Measurements from ENCODE around the gene CCR6.

CCR6 gene

DNA sequence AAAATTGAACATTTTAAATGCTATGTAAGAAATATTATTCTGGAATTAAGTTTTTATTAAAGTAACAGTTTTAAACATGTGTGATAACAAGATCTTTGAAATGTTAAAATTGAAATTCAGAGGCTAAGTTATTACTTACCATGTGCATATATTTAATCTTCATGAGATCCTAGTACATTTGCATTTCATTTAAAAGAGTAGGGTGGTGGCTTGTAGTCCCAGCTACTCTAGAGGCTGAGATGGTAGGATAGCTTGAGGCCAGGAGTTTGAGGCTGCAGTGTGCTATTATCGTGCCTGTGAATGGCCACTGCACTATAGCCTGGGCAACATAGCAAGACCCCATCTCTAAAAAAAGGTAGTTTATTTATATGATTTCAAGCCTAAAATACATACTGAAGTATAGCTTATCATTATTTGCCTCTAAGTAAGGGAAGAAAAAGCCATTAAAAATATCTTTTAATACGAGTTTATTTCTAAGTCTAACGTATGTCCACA, 3.0 kb downstream of the CCR6 start:
- TF ChIP-seq, protein P1, sequence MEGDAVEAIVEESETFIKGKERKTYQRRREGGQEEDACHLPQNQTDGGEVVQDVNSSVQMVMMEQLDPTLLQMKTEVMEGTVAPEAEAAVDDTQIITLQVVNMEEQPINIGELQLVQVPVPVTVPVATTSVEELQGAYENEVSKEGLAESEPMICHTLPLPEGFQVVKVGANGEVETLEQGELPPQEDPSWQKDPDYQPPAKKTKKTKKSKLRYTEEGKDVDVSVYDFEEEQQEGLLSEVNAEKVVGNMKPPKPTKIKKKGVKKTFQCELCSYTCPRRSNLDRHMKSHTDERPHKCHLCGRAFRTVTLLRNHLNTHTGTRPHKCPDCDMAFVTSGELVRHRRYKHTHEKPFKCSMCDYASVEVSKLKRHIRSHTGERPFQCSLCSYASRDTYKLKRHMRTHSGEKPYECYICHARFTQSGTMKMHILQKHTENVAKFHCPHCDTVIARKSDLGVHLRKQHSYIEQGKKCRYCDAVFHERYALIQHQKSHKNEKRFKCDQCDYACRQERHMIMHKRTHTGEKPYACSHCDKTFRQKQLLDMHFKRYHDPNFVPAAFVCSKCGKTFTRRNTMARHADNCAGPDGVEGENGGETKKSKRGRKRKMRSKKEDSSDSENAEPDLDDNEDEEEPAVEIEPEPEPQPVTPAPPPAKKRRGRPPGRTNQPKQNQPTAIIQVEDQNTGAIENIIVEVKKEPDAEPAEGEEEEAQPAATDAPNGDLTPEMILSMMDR (IDR thresholded peaks at IDR 0.05; ENCODE audit: low read length, missing control alignments) = no peak
- no peak overlapping the region for H3K4me3 ChIP-seq (replicated peaks; ENCODE audit: low read depth, low read length)
- no peak for DNase-seq (ENCODE audit: low read depth)

DNA sequence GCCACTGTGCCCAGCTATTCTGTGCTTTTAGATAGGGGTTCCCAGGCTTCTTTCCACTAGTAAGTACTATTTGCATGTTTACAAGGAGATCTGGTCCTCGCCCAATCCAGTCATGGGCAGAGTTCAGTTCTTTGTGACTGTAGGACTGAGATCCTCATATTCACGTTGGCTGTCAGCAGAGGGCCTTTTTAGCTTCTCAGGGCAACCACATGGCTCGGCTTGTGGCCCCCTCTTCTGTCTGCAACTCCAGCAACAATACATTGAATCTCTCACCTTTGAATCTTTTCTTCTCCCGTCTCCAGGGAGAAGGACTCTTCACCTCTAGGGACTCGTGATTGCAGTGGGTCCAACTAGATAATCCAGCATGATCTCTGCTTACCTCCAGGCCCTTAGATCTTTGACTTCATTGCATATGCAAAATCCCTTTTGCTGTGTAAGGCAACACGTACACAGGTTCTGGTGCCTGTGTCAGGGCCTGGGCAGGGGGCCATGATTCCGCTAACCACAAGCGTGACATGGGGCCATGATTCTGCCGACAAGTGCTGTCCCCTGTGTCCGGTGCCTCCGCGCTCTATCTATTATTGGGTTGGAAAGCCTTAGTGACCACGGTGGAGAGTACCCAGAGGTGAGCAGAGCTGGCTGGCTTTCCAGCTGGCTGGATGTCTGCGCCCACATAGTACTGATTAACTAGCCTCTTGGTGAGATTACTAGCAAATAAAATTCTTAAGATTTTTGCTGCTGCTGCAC, 5.1 kb downstream of the CCR6 start:
- TF ChIP-seq, protein P1 (IDR thresholded peaks at IDR 0.05; ENCODE audit: low read length, missing control alignments) = no peak
- H3K4me3 ChIP-seq (replicated peaks; ENCODE audit: low read depth, low read length) = no peak overlapping the region
- no peak for DNase-seq (ENCODE audit: low read depth)

DNA sequence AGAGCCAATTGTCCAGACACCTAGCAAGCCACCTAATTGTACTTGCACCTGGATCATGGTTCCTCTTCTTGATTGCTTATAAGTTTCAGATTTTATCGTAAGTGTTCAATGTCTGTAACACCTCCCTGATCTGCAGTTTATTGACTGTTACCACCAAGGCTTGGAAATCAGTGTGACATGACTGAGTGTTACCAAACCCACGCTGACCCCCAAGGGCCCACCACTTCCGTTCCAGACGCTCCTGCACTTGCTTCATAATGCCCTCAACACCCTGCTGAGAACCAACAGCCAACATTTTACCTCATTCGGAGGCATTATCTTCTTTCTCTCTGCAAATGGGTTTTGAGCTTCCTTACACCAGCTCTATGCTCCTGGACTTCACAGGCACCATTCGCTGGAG, 6.3 kb downstream of the CCR6 start:
- no peak overlapping the region for H3K4me3 ChIP-seq (replicated peaks; ENCODE audit: low read depth, low read length)
- TF ChIP-seq, protein P1 (IDR thresholded peaks at IDR 0.05; ENCODE audit: low read length, missing control alignments) = no peak
- no peak for DNase-seq (ENCODE audit: low read depth)

DNA sequence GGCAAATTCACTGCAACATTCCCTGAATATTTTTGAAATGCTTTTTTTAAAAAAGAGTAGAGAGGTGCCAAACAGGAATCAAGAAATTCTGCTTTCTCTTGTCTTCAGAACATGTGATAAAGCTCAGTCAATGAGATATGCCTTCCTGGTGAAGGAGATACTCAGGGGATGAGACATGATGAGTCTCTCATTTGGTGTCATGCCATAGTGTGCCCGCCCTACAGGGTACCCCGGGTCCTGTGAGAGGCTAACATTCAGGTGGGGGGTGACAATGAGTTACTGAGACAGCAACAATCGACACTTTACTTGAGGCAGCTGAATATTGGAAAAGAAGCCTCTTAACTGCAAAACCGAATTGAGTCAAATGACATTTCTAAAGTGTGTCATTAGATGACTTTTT, 6.7 kb downstream of the CCR6 start:
- no peak overlapping the region for H3K4me3 ChIP-seq (replicated peaks; ENCODE audit: low read depth, low read length)
- DNase-seq (ENCODE audit: low read depth) = no peak
- TF ChIP-seq, protein P1 (IDR thresholded peaks at IDR 0.05; ENCODE audit: low read length, missing control alignments) = no peak

DNA sequence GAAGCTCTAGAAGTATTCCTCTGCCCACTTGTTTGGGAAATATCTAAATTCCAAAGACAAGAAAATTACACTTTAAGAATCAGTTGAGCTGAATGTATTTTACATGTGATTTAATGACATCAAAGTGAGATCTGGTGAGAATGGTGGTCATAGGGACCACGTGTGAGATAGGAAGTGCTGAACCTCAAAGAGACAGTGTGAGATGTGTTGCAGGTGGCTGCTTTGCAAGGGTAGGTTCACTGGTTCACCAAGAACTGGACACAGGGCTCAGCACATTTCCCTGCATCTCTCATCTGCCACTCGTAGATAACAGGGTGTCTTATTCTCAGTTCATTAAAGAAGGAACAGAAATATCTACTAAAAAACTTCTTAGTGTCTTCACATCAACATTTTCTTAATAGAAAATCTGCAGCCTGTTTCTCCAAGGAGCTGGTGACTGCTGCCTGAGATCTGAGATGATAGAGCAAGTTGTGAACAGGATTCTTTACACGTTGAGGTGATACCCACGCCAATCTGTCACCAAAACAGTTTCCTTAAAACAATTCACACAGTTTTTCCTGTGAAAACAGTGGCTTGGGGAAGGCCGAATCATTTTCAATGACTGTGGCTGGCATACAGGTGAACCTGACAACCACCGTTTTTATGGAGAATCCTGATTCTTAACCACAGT, 7.2 kb downstream of the CCR6 start:
- TF ChIP-seq, protein P1 (IDR thresholded peaks at IDR 0.05; ENCODE audit: low read length, missing control alignments) = no peak
- no peak for DNase-seq (ENCODE audit: low read depth)
- no peak overlapping the region for H3K4me3 ChIP-seq (replicated peaks; ENCODE audit: low read depth, low read length)

DNA sequence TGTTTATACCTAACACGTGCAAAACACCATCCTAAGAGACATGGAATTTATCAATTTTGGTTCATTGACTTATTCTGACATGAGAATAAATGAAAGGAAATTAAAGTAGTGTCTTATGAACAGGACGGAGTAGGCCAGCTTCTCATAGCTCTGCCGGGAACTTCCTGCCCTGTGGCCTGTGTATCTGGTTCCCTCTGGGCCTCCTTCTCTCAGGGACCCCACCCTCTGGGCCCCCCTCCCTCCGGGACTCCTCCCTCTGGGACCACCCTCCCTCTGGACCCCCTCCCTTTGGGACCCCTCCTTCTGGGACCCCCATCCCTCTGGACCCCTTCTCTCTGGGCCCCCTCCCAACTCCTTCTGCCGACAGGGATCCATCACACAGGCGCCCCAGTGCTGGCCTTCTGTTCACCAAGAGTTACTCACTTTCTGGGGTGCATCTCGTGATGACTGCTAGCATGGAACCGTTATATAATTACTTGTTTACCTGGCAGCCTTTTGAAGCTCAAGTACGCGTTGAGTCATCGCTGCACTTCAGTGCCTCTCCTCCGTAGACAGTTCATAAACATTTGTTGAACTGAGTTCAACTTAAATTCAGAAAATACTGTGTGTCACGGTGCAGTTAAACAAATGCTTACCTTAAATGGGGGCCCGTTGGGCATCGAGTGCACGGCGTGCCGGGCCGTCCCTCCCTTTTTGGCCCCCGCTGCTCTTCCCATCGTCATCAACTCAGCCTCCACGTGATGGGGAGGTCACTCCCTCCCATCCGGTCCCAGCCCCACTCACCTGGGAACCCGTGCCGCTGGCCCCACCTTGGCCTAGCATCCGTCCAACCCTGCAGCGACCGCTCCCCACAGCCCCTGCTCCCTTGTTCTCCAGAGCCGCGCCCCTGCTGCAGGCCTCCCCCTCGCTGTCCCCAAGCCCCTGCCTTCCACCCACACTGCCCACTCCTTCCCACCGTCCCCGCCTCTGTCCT, 8.1 kb downstream of the CCR6 start:
- no peak overlapping the region for H3K4me3 ChIP-seq (replicated peaks; ENCODE audit: low read depth, low read length)
- TF ChIP-seq, protein P1 (IDR thresholded peaks at IDR 0.05; ENCODE audit: low read length, missing control alignments) = no peak
- DNase-seq (ENCODE audit: low read depth) = no peak

All from fibroblast of pulmonary artery (primary cell).